Type B pancreatic cell (in vitro differentiated cells): ENCODE data around the gene HLA-G. TPM values are rescaled to one million over a fixed set of nuclear protein-coding genes. Genes with fewer than 3 reads are reported as not detected.

ENCODE experiments used
- DNase-seq: peaks from one replicate; pipeline ENCODE4 v3.0.0; 2021; ENCODE audit warnings: mixed read lengths; ENCODE audit not compliant: unreplicated experiment; ENCODE audit errors: extremely low spot score
- H3K27ac Mint-ChIP-seq: 2 replicates; pipeline ENCODE4 v1.8.0; 2021; ENCODE audit warnings: mild to moderate bottlenecking, mixed read lengths
- H3K27me3 Mint-ChIP-seq: 2 replicates; pipeline ENCODE4 v1.8.0; 2021; ENCODE audit warnings: mixed read lengths
- H3K36me3 Mint-ChIP-seq: 2 replicates; pipeline ENCODE4 v1.8.0; 2021; ENCODE audit warnings: mixed read lengths
- H3K4me1 Mint-ChIP-seq: one replicate; pipeline ENCODE4 v1.8.0; 2021; ENCODE audit warnings: mixed read lengths; ENCODE audit not compliant: unreplicated experiment
- H3K4me3 Mint-ChIP-seq: 2 replicates; pipeline ENCODE4 v1.8.0; 2021; ENCODE audit warnings: mild to moderate bottlenecking, mixed read lengths
- H3K9me3 Mint-ChIP-seq: 2 replicates; pipeline ENCODE4 v1.8.0; 2021; ENCODE audit warnings: mixed read lengths
- CTCF ChIP-seq: fragments of 200-600 bp; sonication (generic); conservative IDR thresholded peaks from 2 replicates; pipeline ENCODE4 v1.5.0; 2021; ENCODE audit warnings: antibody characterized with exemption, mild to moderate bottlenecking
- total RNA-seq: library from RNA; stranded (reverse); gene quantifications from 2 replicates; pipeline ENCODE4 v1.2.1, GENCODE V29; 2021; ENCODE audit warnings: low replicate concordance

Gene HLA-G
- total RNA-seq, 1 donor from 2014 or later, result 4.6 TPM

- no peaks in the 10 kb centered on the region for H3K4me1 Mint-ChIP-seq
- no peaks in the 10 kb centered on the region for H3K36me3 Mint-ChIP-seq
- H3K9me3 Mint-ChIP-seq, result peaks cover under 1% of the 10 kb centered on the region
- H3K27me3 Mint-ChIP-seq, result peaks cover 56% of the 10 kb centered on the region
- TF ChIP-seq CTCF, result no peak
- H3K27ac Mint-ChIP-seq, result no peak overlapping the region
- no peak for DNase-seq
- H3K4me3 Mint-ChIP-seq, result no peak overlapping the region
Measured at GRCh38 chr6:29818892-29819291, 8.7 kb upstream of the HLA-G start.

- no peak overlapping the region for H3K27ac Mint-ChIP-seq
Measured at GRCh38 chr6:29824144-29824543, 3.5 kb upstream of the HLA-G start.

GRCh38 chr6:29825848-29826247 lies 1.8 kb upstream of the HLA-G start:
- Mint-ChIP-seq H3K4me1 (no peaks in the 10 kb centered on the region), H3K4me3 (no peak overlapping the region), H3K36me3 (peaks cover 6% of the 10 kb centered on the region), H3K9me3 (peaks cover 4% of the 10 kb centered on the region), H3K27me3 (peaks cover 93% of the 10 kb centered on the region), H3K27ac (no peak overlapping the region)
- TF ChIP-seq CTCF, result no peak
- DNase-seq, result no peak

More at GRCh38 chr6:29824144-29824543, 3.5 kb upstream of the HLA-G start:
- H3K36me3 Mint-ChIP-seq, result peaks cover 6% of the 10 kb centered on the region
- no peaks in the 10 kb centered on the region for H3K4me1 Mint-ChIP-seq
- peaks cover 88% of the 10 kb centered on the region for H3K27me3 Mint-ChIP-seq
- peaks cover 4% of the 10 kb centered on the region for H3K9me3 Mint-ChIP-seq
- no peak for DNase-seq
- H3K4me3 Mint-ChIP-seq, result no peak overlapping the region
- no peak for TF ChIP-seq CTCF

GRCh38 chr6:29826271-29826670 lies 1.4 kb upstream of the HLA-G start:
- Mint-ChIP-seq H3K27me3 (peaks cover 93% of the 10 kb centered on the region), H3K36me3 (peaks cover 6% of the 10 kb centered on the region), H3K9me3 (peaks cover 4% of the 10 kb centered on the region), H3K27ac (no peak overlapping the region), H3K4me1 (no peaks in the 10 kb centered on the region), H3K4me3 (peak overlapping the region; percentile 49)
- TF ChIP-seq CTCF, result no peak
- no peak for DNase-seq

GRCh38 chr6:29828471-29828797 lies 809 bp downstream of the HLA-G start:
- no peaks in the 10 kb centered on the region for H3K4me1 Mint-ChIP-seq

More at GRCh38 chr6:29828471-29828797, 809 bp downstream of the HLA-G start:
- no peak for DNase-seq
- peaks cover 97% of the 10 kb centered on the region for H3K27me3 Mint-ChIP-seq
- H3K36me3 Mint-ChIP-seq, result peaks cover 6% of the 10 kb centered on the region
- no peak for TF ChIP-seq CTCF
- H3K9me3 Mint-ChIP-seq, result peaks cover 4% of the 10 kb centered on the region
- H3K4me3 Mint-ChIP-seq, result no peak overlapping the region
- H3K27ac Mint-ChIP-seq, result no peak overlapping the region
